H1 (cell line): Measurements from ENCODE around the gene NDUFA11. TPM values are rescaled to one million over a fixed set of nuclear protein-coding genes. Genes with fewer than 3 reads are reported as not detected.

ENCODE experiments used
- polyA plus RNA-seq, 7 experiments: library from polyadenylated mRNA; depleted of rRNA in 3 of 7; stranded (reverse) in 5 of 7; unstranded in 2 of 7; fragments of >200 nt in 5 of 7; fragments of 200-250 nt in 2 of 7; gene quantifications; 1 replicate in 5 of 7; 2 replicates in 1 of 7; 4 replicates in 1 of 7; pipeline versions ENCODE4 v1.2.1 to v1.2.3, GENCODE V29; 2011 to 2013; ENCODE audit warnings: missing spikeins in 2 of 7, mixed read lengths in 2 of 7
- total RNA-seq: library from RNA; stranded (reverse); fragmentation: NEBNext Ultra II Directional; extraction: Animal tissue kit (Norgen Biotek cat#: 25700); gene quantifications from 2 replicates; pipeline ENCODE4 v1.2.1, GENCODE V29; 2021

NDUFA11 gene
- total and polyA plus RNA-seq, 2 of the 8 experiments (the other 6 are each of a cell fraction or from before 2014, with no cell fraction given): 205 to 1,037 TPM

Other genes with a start within 250 kb of the NDUFA11 start
- 17.3 and 20.4 TPM in 2 replicates for gene MICOS13, start 223.3 kb downstream of the NDUFA11 start, total RNA-seq
- 36.1 and 36.9 TPM in 2 replicates for gene MICOS13, start 223.3 kb downstream of the NDUFA11 start, polyA plus RNA-seq (2011; rRNA removed)
- gene HSD11B1L, start 222.8 kb downstream of the NDUFA11 start, total RNA-seq: 8.2 and 9.5 TPM in 2 replicates
- gene HSD11B1L, start 222.8 kb downstream of the NDUFA11 start, polyA plus RNA-seq (2011; rRNA removed): 20.6 and 29.4 TPM in 2 replicates
- 1,075 and 1,137 TPM in 2 replicates for gene RPL36, start 213.5 kb downstream of the NDUFA11 start, total RNA-seq
- 730 and 951 TPM in 2 replicates for gene RPL36, start 213.5 kb downstream of the NDUFA11 start, polyA plus RNA-seq (2011; rRNA removed)
- gene LONP1, start 183.6 kb downstream of the NDUFA11 start, total RNA-seq: 117 and 124 TPM in 2 replicates
- 98.1 and 157 TPM in 2 replicates for gene LONP1, start 183.6 kb downstream of the NDUFA11 start, polyA plus RNA-seq (2011; rRNA removed)
- gene CATSPERD, start 183.2 kb downstream of the NDUFA11 start, total RNA-seq: not detected in 2 replicates
- 0.12 TPM in 1 of 2 replicates, not detected in the other for gene CATSPERD, start 183.2 kb downstream of the NDUFA11 start, polyA plus RNA-seq (2011; rRNA removed)
- gene PRR22, start 119.0 kb downstream of the NDUFA11 start, total RNA-seq: 2.1 and 3.7 TPM in 2 replicates
- gene PRR22, start 119.0 kb downstream of the NDUFA11 start, polyA plus RNA-seq (2011; rRNA removed): 1.9 and 4.1 TPM in 2 replicates
- gene DUS3L, start 112.6 kb downstream of the NDUFA11 start, total RNA-seq: 39.1 and 39.4 TPM in 2 replicates
- 37.6 and 45.8 TPM in 2 replicates for gene DUS3L, start 112.6 kb downstream of the NDUFA11 start, polyA plus RNA-seq (2011; rRNA removed)
- 4.6 and 5.3 TPM in 2 replicates for gene NRTN, start 98.7 kb downstream of the NDUFA11 start, total RNA-seq
- 3.9 and 5.9 TPM in 2 replicates for gene NRTN, start 98.7 kb downstream of the NDUFA11 start, polyA plus RNA-seq (2011; rRNA removed)
- gene FUT6, start 64.1 kb downstream of the NDUFA11 start, total RNA-seq: not detected in 2 replicates
- gene FUT6, start 64.1 kb downstream of the NDUFA11 start, polyA plus RNA-seq (2011; rRNA removed): not detected in 2 replicates
- gene FUT3, start 52.3 kb downstream of the NDUFA11 start, total RNA-seq: 0.40 and 0.63 TPM in 2 replicates
- gene FUT3, start 52.3 kb downstream of the NDUFA11 start, polyA plus RNA-seq (2011; rRNA removed): 0.15 and 0.41 TPM in 2 replicates
- gene FUT5, start 33.2 kb downstream of the NDUFA11 start, total RNA-seq: not detected in 2 replicates
- not detected in 2 replicates for gene FUT5, start 33.2 kb downstream of the NDUFA11 start, polyA plus RNA-seq (2011; rRNA removed)
- gene VMAC, start 1.1 kb upstream of the NDUFA11 start, total RNA-seq: 1.2 and 1.3 TPM in 2 replicates
- 2.2 and 3.9 TPM in 2 replicates for gene VMAC, start 1.1 kb upstream of the NDUFA11 start, polyA plus RNA-seq (2011; rRNA removed)
- 1.8 and 2.1 TPM in 2 replicates for gene CAPS, start 10.5 kb upstream of the NDUFA11 start, total RNA-seq
- gene CAPS, start 10.5 kb upstream of the NDUFA11 start, polyA plus RNA-seq (2011; rRNA removed): 2.4 and 4.2 TPM in 2 replicates
- gene RANBP3, start 74.3 kb upstream of the NDUFA11 start, total RNA-seq: 87.0 and 95.4 TPM in 2 replicates
- 122 and 159 TPM in 2 replicates for gene RANBP3, start 74.3 kb upstream of the NDUFA11 start, polyA plus RNA-seq (2011; rRNA removed)
- 4.8 and 5.5 TPM in 2 replicates for gene RFX2, start 206.7 kb upstream of the NDUFA11 start, total RNA-seq
- 5.3 and 5.9 TPM in 2 replicates for gene RFX2, start 206.7 kb upstream of the NDUFA11 start, polyA plus RNA-seq (2011; rRNA removed)
- gene ACSBG2, start 231.9 kb upstream of the NDUFA11 start, total RNA-seq: not detected in 2 replicates
- not detected in 2 replicates for gene ACSBG2, start 231.9 kb upstream of the NDUFA11 start, polyA plus RNA-seq (2011; rRNA removed)